ENCODE data around the gene CTSC.

DNA sequence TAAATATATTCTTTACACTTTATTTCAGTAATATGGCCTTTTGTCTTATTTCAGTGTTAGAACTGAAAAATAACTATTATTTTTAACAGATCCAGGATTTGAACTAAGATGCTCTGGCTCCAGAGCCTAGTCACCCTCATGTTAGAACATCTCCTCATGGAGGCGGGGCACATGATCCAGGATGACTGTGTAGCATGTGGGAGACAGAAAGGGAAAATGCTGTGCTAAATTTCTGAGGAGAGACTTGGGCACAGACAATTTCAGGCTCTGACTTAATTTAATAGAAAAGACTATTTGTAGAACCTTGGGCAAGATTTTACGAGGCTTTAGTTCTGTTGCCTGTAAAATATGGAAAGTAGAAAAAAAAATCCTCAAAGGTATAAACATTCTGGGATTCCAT lies 24.1 kb downstream of the CTSC start:
- TF ChIP-seq, protein P1, sequence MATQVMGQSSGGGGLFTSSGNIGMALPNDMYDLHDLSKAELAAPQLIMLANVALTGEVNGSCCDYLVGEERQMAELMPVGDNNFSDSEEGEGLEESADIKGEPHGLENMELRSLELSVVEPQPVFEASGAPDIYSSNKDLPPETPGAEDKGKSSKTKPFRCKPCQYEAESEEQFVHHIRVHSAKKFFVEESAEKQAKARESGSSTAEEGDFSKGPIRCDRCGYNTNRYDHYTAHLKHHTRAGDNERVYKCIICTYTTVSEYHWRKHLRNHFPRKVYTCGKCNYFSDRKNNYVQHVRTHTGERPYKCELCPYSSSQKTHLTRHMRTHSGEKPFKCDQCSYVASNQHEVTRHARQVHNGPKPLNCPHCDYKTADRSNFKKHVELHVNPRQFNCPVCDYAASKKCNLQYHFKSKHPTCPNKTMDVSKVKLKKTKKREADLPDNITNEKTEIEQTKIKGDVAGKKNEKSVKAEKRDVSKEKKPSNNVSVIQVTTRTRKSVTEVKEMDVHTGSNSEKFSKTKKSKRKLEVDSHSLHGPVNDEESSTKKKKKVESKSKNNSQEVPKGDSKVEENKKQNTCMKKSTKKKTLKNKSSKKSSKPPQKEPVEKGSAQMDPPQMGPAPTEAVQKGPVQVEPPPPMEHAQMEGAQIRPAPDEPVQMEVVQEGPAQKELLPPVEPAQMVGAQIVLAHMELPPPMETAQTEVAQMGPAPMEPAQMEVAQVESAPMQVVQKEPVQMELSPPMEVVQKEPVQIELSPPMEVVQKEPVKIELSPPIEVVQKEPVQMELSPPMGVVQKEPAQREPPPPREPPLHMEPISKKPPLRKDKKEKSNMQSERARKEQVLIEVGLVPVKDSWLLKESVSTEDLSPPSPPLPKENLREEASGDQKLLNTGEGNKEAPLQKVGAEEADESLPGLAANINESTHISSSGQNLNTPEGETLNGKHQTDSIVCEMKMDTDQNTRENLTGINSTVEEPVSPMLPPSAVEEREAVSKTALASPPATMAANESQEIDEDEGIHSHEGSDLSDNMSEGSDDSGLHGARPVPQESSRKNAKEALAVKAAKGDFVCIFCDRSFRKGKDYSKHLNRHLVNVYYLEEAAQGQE (IDR thresholded peaks at IDR 0.05; ENCODE audit: insufficient read depth in 1 of 2, low read depth in 2 of 2, low read length in 2 of 2): no peak
- TF ChIP-seq SIN3A (IDR thresholded peaks at IDR 0.05; ENCODE audit: borderline replicate concordance, insufficient read depth, low read length) (no peak), POLR2AphosphoS5 (IDR thresholded peaks at IDR 0.05; ENCODE audit: low read depth, low read length) (no peak)

All from PFSK-1 (cell line).